ENCODE data around the gene KLK14.
A peak's percentile ranks its signal among the peaks of the same experiment; 100 is the strongest.

GRCh38 chr19:51108066-51108804, 25.5 kb upstream of the KLK14 start, which contains the start of gene CTU1:
- TF ChIP-seq CTCF (IDR thresholded peaks at IDR 0.05) (peak in 3 of 6 experiments; percentile 5 to 42 (median 36)), POLR2A (IDR thresholded peaks at IDR 0.05) (peak in 1 of 2 donors; percentile 39)

All from Peyer's patch (tissue), 4 donors.